ENCODE measurements around the gene NSUN6.

DNA sequence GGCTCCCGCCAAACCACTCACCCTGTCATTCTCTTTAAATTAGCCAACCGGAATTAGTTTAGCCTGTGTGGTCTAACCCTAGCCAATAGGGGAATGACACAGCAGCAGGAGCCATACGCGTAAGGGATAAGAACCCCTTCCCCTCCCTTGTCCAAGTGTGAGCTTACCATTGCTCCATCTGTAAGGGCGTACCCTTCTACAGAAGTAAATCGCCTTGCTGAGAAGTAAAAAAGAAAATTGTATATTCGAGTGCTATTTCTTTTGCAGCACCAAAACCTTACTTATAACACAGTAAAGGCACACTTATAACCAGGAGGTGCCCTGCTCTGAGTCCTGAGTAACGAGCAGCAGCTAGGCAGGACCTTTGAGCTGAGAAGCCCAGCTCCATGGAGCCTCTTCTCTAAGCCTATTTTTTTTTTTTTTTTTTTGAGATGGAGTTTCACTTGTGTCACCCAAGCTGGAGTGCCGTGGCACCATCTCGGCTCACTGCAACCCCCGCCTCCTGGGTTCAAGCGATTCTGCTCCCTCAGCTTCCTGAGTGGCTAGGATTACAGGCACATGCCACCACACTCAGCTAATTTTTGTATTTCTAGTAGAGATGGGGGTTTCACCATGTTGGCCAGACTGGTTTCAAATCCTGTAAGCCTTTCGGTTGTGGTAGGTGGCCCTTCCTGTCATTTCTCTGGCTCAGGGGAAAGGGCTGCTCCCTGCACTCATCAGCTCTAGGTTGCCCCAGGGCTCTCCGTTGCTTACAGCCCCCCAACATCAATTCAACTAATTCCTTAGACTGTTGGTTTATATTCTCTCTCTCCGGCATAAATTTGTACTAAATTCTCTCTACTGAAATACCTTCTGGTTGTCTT is 73.3 kb downstream of the NSUN6 start:
- no peak for TF ChIP-seq GATA3 (IDR thresholded peaks at IDR 0.05; ENCODE audit: low read depth, low read length)
- TF ChIP-seq GATA2 (IDR thresholded peaks at IDR 0.05; ENCODE audit: low read depth, low read length): no peak
